A673 (cell line): ENCODE measurements around the gene RAB41. TPM values are rescaled to one million over a fixed set of nuclear protein-coding genes. Genes with fewer than 3 reads are reported as not detected.

ENCODE experiments used
- BruUV-seq: library from RNA; stranded (reverse); fragments of 400-500 nt; replicated peaks from 2 replicates; lab custom pipeline; 2021; lab: Mats Ljungman, UMichigan
- CTCF ChIA-PET: fragments of 300-600 bp; sonication (Branson Sonifier 250); formaldehyde crosslinking; loops from one replicate; lab custom pipeline; 2022; ENCODE audit warnings: antibody characterized with exemption; lab: Charles Lee
- POLR2A ChIA-PET: fragments of 300-600 bp; sonication (Branson Sonifier 250); formaldehyde crosslinking; loops from one replicate; lab custom pipeline; 2022; ENCODE audit warnings: antibody characterized with exemption; ENCODE audit not compliant: low non-redundant PET; lab: Charles Lee
- DNase-seq: peaks from one replicate; pipeline ENCODE4 v3.0.0-alpha.2; 2015; ENCODE audit warnings: low spot score
- H3K27ac ChIP-seq: fragments of 200-600 bp; sonication (generic); 2 replicates; pipeline ENCODE4 v1.5.1; 2016; ENCODE audit warnings: mixed run types, low read depth, mild to moderate bottlenecking, mixed read lengths, antibody characterized with exemption, low read length; ENCODE audit not compliant: poor library complexity, severe bottlenecking
- H3K27me3 ChIP-seq: fragments of 200-600 bp; sonication (generic); replicated peaks from 2 replicates; pipeline ENCODE4 v1.6.1; 2017; ENCODE audit warnings: mixed run types, low read depth, mild to moderate bottlenecking, mixed read lengths, antibody characterized with exemption, low read length; ENCODE audit not compliant: insufficient read depth, poor library complexity
- H3K36me3 ChIP-seq: fragments of 200-600 bp; sonication (generic); 2 replicates; pipeline ENCODE4 v1.6.1; 2016; ENCODE audit warnings: mixed run types, mild to moderate bottlenecking, mixed read lengths, antibody characterized with exemption, low read length; ENCODE audit not compliant: insufficient read depth, poor library complexity, severe bottlenecking
- H3K4me1 ChIP-seq: fragments of 200-600 bp; sonication (generic); 2 replicates; pipeline ENCODE4 v1.6.1; 2017; ENCODE audit warnings: mixed run types, mild to moderate bottlenecking, mixed read lengths, antibody characterized with exemption, low read length; ENCODE audit not compliant: insufficient read depth, poor library complexity, severe bottlenecking
- H3K4me3 ChIP-seq: fragments of 200-600 bp; sonication (generic); 2 replicates; pipeline ENCODE4 v1.5.1; 2016; ENCODE audit warnings: low read depth, mixed run types, mild to moderate bottlenecking, mixed read lengths, low read length; ENCODE audit not compliant: poor library complexity, severe bottlenecking
- H3K9me3 ChIP-seq: fragments of 200-600 bp; sonication (generic); 2 replicates; pipeline ENCODE4 v1.6.1; 2016; ENCODE audit warnings: mixed run types, low read depth, mild to moderate bottlenecking, mixed read lengths, antibody characterized with exemption, low read length; ENCODE audit not compliant: poor library complexity, severe bottlenecking
- CTCF ChIP-seq: fragments of 300-800, 200-600 bp; sonication (generic); conservative IDR thresholded peaks from 2 replicates; pipeline ENCODE4 v1.5.1; 2017; ENCODE audit warnings: low read depth, mild to moderate bottlenecking, antibody characterized with exemption, low read length, moderate library complexity, mixed read lengths
- EZH2 ChIP-seq: fragments of 200-600 bp; sonication (generic); IDR thresholded peaks from 2 replicates; pipeline ENCODE4 v1.6.1; 2017; ENCODE audit warnings: borderline replicate concordance, low read depth, mild to moderate bottlenecking, mixed read lengths, antibody characterized with exemption, low read length; ENCODE audit not compliant: poor library complexity, severe bottlenecking
- intact Hi-C: fragments of 100-400 bp; cut with micrococcal nuclease; formaldehyde crosslinking; loops from one replicate; pipeline ENCODE4 v1.10.0; 2022; ENCODE audit not compliant: unreplicated experiment
- total RNA-seq: library from RNA; stranded (reverse); gene quantifications from 2 replicates; pipeline ENCODE4 v1.2.3, GENCODE V29; 2021

RAB41 gene
- total RNA-seq, 1 experiment from 2014 or later = not detected

- intact Hi-C loops = no loop called here
- TF ChIP-seq CTCF (no peak), EZH2 (no peak)
- Histone ChIP-seq H3K27me3 (peaks cover 5% of the 10 kb centered on the region), H3K4me3 (no peak overlapping the region), H3K9me3 (no peaks in the 10 kb centered on the region), H3K36me3 (no peaks in the 10 kb centered on the region), H3K27ac (no peak overlapping the region), H3K4me1 (no peaks in the 10 kb centered on the region)
- ChIA-PET POLR2A (no interaction called here), CTCF (no interaction called here)
- DNase-seq = no peak
- no TSS peak for BruUV-seq
Measured at GRCh38 chrX:70254909-70255308, 27.1 kb upstream of the RAB41 start.

GRCh38 chrX:70255452-70255851, 26.5 kb upstream of the RAB41 start:
- intact Hi-C loops = no loop called here
- BruUV-seq = no TSS peak
- TF ChIP-seq CTCF (no peak), EZH2 (no peak)
- Histone ChIP-seq H3K36me3 (no peaks in the 10 kb centered on the region), H3K27ac (no peak overlapping the region), H3K4me3 (no peak overlapping the region), H3K4me1 (no peaks in the 10 kb centered on the region), H3K27me3 (peaks cover 5% of the 10 kb centered on the region), H3K9me3 (no peaks in the 10 kb centered on the region)
- ChIA-PET CTCF (no interaction called here), POLR2A (no interaction called here)
- DNase-seq = no peak

- Histone ChIP-seq H3K27ac (no peak overlapping the region), H3K9me3 (no peaks in the 10 kb centered on the region), H3K4me3 (no peak overlapping the region), H3K4me1 (no peaks in the 10 kb centered on the region), H3K36me3 (no peaks in the 10 kb centered on the region), H3K27me3 (no peaks in the 10 kb centered on the region)
- CTCF ChIA-PET = no interaction called here
- intact Hi-C loops = no loop called here
- TF ChIP-seq EZH2 (no peak), CTCF (no peak)
- POLR2A ChIA-PET = no interaction called here
- BruUV-seq = no TSS peak
- DNase-seq = no peak
Measured at GRCh38 chrX:70257423-70258288, 24.3 kb upstream of the RAB41 start.
